ENCODE data around the gene TCF7L2.
A peak's percentile ranks its signal among the peaks of the same experiment; 100 is the strongest.

TCF7L2 gene

GRCh38 chr10:113161066-113161465, 211.0 kb downstream of the TCF7L2 start:
- Mint-ChIP-seq H3K27ac (no peak overlapping the region), H3K4me3 (no peak overlapping the region), H3K27me3 (peaks cover 48% of the 10 kb centered on the region), H3K4me1 (no peaks in the 10 kb centered on the region), H3K36me3 (no peaks in the 10 kb centered on the region), H3K9me3 (no peaks in the 10 kb centered on the region)
- no peak for ATAC-seq

GRCh38 chr10:113162960-113163359, 212.9 kb downstream of the TCF7L2 start:
- H3K9me3 Mint-ChIP-seq, result no peaks in the 10 kb centered on the region
- H3K36me3 Mint-ChIP-seq, result no peaks in the 10 kb centered on the region
- ATAC-seq, result no peak
- H3K4me1 Mint-ChIP-seq, result no peaks in the 10 kb centered on the region
- H3K27ac Mint-ChIP-seq, result no peak overlapping the region
- no peak overlapping the region for H3K4me3 Mint-ChIP-seq
- H3K27me3 Mint-ChIP-seq, result peaks cover 49% of the 10 kb centered on the region

GRCh38 chr10:113165673-113166072, 215.6 kb downstream of the TCF7L2 start:
- peaks cover 16% of the 10 kb centered on the region for H3K4me1 Mint-ChIP-seq
- no peaks in the 10 kb centered on the region for H3K9me3 Mint-ChIP-seq
- no peak overlapping the region for H3K27ac Mint-ChIP-seq
- H3K36me3 Mint-ChIP-seq, result no peaks in the 10 kb centered on the region
- H3K27me3 Mint-ChIP-seq, result peaks cover 54% of the 10 kb centered on the region
- ATAC-seq, result no peak
- H3K4me3 Mint-ChIP-seq, result no peak overlapping the region

DNA sequence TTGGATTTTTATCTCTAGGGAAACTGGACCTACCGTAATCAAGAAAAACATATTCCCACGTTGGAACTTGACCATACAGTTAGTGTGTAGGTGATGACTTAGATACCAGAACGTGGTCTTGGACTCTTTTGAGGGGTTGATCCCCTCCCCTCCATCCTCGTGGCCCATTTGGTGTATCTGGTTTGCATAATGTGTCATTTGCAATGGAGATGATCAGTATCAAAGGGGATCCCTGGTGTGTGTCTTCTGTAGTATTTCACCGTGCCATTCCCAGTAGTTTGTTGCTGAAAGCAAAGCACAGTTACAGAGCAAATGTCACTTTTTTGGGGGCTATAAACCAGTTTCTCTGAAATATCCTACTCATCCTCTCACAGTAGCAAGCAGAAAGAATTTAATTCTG, 217.7 kb downstream of the TCF7L2 start:
- H3K27ac Mint-ChIP-seq, result no peak overlapping the region
- no peak overlapping the region for H3K4me3 Mint-ChIP-seq
- no peak for ATAC-seq
- peaks cover 17% of the 10 kb centered on the region for H3K4me1 Mint-ChIP-seq
- H3K9me3 Mint-ChIP-seq, result no peaks in the 10 kb centered on the region
- H3K27me3 Mint-ChIP-seq, result peaks cover 49% of the 10 kb centered on the region
- no peaks in the 10 kb centered on the region for H3K36me3 Mint-ChIP-seq

GRCh38 chr10:113168584-113168983, 218.5 kb downstream of the TCF7L2 start:
- no peaks in the 10 kb centered on the region for H3K9me3 Mint-ChIP-seq
- no peak overlapping the region for H3K4me3 Mint-ChIP-seq
- peaks cover 41% of the 10 kb centered on the region for H3K27me3 Mint-ChIP-seq
- H3K27ac Mint-ChIP-seq, result no peak overlapping the region
- no peaks in the 10 kb centered on the region for H3K36me3 Mint-ChIP-seq
- no peak for ATAC-seq
- H3K4me1 Mint-ChIP-seq, result peaks cover 17% of the 10 kb centered on the region

- ATAC-seq, result no peak
- peaks cover 36% of the 10 kb centered on the region for H3K27me3 Mint-ChIP-seq
- peaks cover 17% of the 10 kb centered on the region for H3K4me1 Mint-ChIP-seq
- no peak overlapping the region for H3K4me3 Mint-ChIP-seq
- H3K27ac Mint-ChIP-seq, result no peak overlapping the region
- H3K36me3 Mint-ChIP-seq, result no peaks in the 10 kb centered on the region
- no peaks in the 10 kb centered on the region for H3K9me3 Mint-ChIP-seq
These were observed 219.1 kb downstream of the TCF7L2 start for GRCh38 chr10:113169111-113169510.

DNA sequence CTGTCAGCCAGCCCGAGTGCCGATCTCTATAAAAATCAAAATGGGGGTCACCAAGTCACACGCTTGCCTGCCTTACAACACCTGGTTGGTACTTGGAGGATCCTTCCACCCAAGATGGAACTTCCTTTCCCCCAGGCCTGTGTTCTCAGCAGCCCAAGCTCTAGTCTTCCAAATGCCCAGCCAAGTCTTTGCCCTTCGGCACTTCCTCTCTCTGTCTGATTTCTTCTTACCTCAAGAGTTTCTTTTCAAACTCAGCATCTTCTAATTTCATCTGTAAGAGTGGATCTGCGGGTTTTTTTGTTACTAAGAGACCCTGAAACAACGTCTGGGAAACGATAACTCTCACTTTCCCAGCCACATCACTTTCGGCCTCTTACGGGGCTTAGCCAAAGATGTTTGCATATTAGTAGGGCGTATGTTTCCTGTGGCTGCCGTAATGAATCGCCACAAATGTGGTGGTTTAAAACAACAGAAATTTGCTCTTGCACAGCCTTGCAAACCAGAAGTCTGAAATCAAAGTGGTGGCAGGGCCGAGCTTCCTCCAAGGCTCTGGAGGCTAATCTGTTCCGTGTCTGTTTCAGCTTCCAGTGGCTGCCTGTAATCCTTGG, 219.9 kb downstream of the TCF7L2 start:
- peaks cover 27% of the 10 kb centered on the region for H3K27me3 Mint-ChIP-seq
- no peak overlapping the region for H3K4me3 Mint-ChIP-seq
- no peaks in the 10 kb centered on the region for H3K36me3 Mint-ChIP-seq
- no peak overlapping the region for H3K27ac Mint-ChIP-seq
- ATAC-seq, result peak; percentile 76
- no peaks in the 10 kb centered on the region for H3K9me3 Mint-ChIP-seq
- H3K4me1 Mint-ChIP-seq, result peaks cover 17% of the 10 kb centered on the region

DNA sequence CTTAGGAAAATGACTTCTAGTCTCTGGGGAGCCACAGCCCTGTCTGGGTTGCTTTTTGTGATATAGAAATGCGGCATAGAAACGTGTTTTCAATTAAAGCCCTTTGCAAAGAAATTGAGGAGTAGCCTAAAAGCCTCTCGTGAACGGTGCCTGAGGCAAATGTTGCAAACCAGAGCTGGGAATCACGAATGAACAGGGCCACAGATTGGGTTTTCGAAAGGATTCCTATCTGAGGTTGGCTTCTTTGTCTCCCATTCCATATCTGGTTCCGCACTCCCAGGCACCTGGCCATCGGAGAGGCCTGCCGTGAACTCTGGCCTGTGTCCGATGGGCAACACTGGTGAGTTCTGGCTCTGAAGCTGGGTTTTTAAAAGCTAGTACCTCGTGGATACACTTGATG, 221.6 kb downstream of the TCF7L2 start:
- no peak for ATAC-seq
- H3K4me1 Mint-ChIP-seq, result peaks cover 17% of the 10 kb centered on the region
- no peaks in the 10 kb centered on the region for H3K36me3 Mint-ChIP-seq

GRCh38 chr10:113175176-113175575, 225.1 kb downstream of the TCF7L2 start:
- Mint-ChIP-seq H3K9me3 (no peaks in the 10 kb centered on the region), H3K27ac (no peak overlapping the region), H3K4me1 (peaks cover 6% of the 10 kb centered on the region), H3K27me3 (peaks cover under 1% of the 10 kb centered on the region), H3K4me3 (no peak overlapping the region), H3K36me3 (no peaks in the 10 kb centered on the region)
- no peak for ATAC-seq

More for the DNA sequence above, 221.6 kb downstream of the TCF7L2 start:
- Mint-ChIP-seq H3K27ac (no peak overlapping the region), H3K27me3 (peaks cover 16% of the 10 kb centered on the region), H3K4me3 (no peak overlapping the region), H3K9me3 (no peaks in the 10 kb centered on the region)

- no peaks in the 10 kb centered on the region for H3K4me1 Mint-ChIP-seq
- H3K9me3 Mint-ChIP-seq, result no peaks in the 10 kb centered on the region
- no peak overlapping the region for H3K27ac Mint-ChIP-seq
- H3K4me3 Mint-ChIP-seq, result no peak overlapping the region
- no peaks in the 10 kb centered on the region for H3K36me3 Mint-ChIP-seq
- H3K27me3 Mint-ChIP-seq, result no peaks in the 10 kb centered on the region
- no peak for ATAC-seq
These were observed 226.0 kb downstream of the TCF7L2 start for GRCh38 chr10:113175756-113176651.

DNA sequence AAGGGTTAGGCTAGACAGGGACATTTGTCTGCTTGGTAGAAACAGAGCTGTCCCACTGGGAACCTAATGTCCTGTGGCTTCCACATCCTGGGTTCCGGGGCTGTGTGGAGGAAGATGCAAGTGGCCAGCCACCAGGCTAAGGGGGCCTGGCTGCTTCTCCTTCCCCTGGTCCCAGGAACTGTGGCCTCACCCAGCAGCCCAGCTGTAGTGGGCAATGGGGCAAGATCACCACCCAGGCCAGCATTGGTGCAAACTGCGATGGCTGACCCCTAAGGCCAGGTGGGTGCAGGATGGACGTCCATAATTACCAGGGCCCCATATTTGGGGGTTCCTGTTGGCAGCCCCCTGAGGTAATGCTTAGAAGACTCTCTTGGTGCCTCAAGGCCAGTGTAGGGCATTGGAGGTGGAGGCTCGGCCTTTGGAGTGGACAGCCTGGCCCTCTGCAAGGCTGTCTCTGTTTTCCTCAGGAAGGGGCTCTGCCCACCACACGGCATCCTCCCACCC, 226.7 kb downstream of the TCF7L2 start:
- no peak overlapping the region for H3K4me3 Mint-ChIP-seq
- H3K4me1 Mint-ChIP-seq, result no peaks in the 10 kb centered on the region
- H3K9me3 Mint-ChIP-seq, result no peaks in the 10 kb centered on the region
- H3K36me3 Mint-ChIP-seq, result no peaks in the 10 kb centered on the region
- no peak for ATAC-seq
- H3K27me3 Mint-ChIP-seq, result no peaks in the 10 kb centered on the region
- H3K27ac Mint-ChIP-seq, result no peak overlapping the region

GRCh38 chr10:113177156-113177935, 227.3 kb downstream of the TCF7L2 start:
- Mint-ChIP-seq H3K27me3 (no peaks in the 10 kb centered on the region), H3K4me3 (no peak overlapping the region), H3K4me1 (no peaks in the 10 kb centered on the region), H3K36me3 (no peaks in the 10 kb centered on the region), H3K9me3 (no peaks in the 10 kb centered on the region), H3K27ac (no peak overlapping the region)
- no peak for ATAC-seq

DNA sequence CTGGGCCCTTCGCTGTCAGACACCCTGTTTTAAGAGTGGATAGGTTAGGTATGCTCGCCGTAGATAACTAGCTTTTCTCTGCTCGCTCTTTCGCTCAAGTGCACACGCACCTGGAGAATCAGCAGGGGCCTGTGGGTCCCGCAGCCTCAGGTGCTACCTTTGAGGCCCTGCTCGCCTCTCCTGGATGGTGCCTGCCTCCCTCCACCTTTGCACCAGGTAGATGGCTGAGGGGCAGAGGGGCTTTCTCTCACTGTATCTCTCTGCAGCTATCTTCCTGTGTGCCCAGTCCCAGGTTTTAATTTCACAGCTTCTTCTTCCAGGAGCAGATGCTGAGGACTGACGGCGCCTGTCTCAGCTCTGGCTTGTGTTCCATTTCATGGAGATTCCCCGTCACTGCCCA, 227.9 kb downstream of the TCF7L2 start:
- Mint-ChIP-seq H3K27ac (no peak overlapping the region), H3K36me3 (no peaks in the 10 kb centered on the region), H3K27me3 (no peaks in the 10 kb centered on the region)

GRCh38 chr10:113178771-113179170, 228.7 kb downstream of the TCF7L2 start:
- Mint-ChIP-seq H3K27ac (no peak overlapping the region), H3K4me3 (no peak overlapping the region), H3K36me3 (no peaks in the 10 kb centered on the region), H3K27me3 (no peaks in the 10 kb centered on the region), H3K9me3 (no peaks in the 10 kb centered on the region), H3K4me1 (no peaks in the 10 kb centered on the region)
- no peak for ATAC-seq

More for the DNA sequence above, 227.9 kb downstream of the TCF7L2 start:
- no peak for ATAC-seq
- no peaks in the 10 kb centered on the region for H3K4me1 Mint-ChIP-seq
- H3K9me3 Mint-ChIP-seq, result no peaks in the 10 kb centered on the region
- no peak overlapping the region for H3K4me3 Mint-ChIP-seq

DNA sequence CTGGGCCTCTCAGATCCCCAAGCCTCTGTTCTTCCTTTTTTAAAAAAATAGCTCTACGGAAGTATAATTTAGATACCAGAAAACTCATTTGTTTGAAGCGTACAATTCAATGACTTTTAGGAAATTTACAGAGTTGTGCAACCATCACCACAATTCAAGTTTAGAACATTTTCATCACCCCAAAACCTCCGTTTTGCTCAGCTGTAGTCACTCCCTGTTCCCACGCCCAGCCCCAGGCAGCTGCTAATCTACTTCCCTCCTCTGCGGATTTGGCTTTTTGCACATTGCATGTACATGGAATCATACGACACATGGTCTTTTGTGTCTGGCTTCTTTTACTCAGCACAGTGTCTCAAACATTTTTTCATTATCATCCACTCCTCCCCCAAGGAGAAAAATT, 229.2 kb downstream of the TCF7L2 start:
- H3K4me3 Mint-ChIP-seq, result no peak overlapping the region
- H3K27ac Mint-ChIP-seq, result no peak overlapping the region
- H3K9me3 Mint-ChIP-seq, result no peaks in the 10 kb centered on the region

More for the DNA sequence above, 229.2 kb downstream of the TCF7L2 start:
- Mint-ChIP-seq H3K4me1 (no peaks in the 10 kb centered on the region), H3K36me3 (no peaks in the 10 kb centered on the region), H3K27me3 (no peaks in the 10 kb centered on the region)
- ATAC-seq, result no peak
